K562 (cell line): Measurements from ENCODE around the gene RPP38.

Experiments used
- CSDE1 ChIP-seq, 2 experiments: fragments of 450-650 bp; IDR thresholded peaks; 2 replicates each; pipeline ENCODE4 v1.6.1; 2016; ENCODE audit warnings: mild to moderate bottlenecking in 1 of 2
- HDAC2 ChIP-seq: fragments of 450-650 bp; IDR thresholded peaks from 2 replicates; pipeline ENCODE4 v1.6.1; 2016; ENCODE audit warnings: mild to moderate bottlenecking
- MAFG ChIP-seq: fragments of 450-650 bp; conservative IDR thresholded peaks from 2 replicates; pipeline ENCODE4 v1.6.1; 2016; ENCODE audit warnings: missing genetic modification characterization, missing compliant biosample characterization
- POLR2AphosphoS2 ChIP-seq: IDR thresholded peaks from 2 replicates; pipeline ENCODE4 v1.6.1; 2012; ENCODE audit warnings: low read length, improper control_type of control experiment
- SLC30A9 ChIP-seq: fragments of 250-450 bp; sonication (Bioruptor Pico); IDR thresholded peaks from 2 replicates; pipeline ENCODE4 v1.8.0; 2022; ENCODE audit warnings: mild to moderate bottlenecking, moderate library complexity
- TAF1 ChIP-seq: IDR thresholded peaks from 2 replicates; pipeline ENCODE4 v1.6.1; 2011; ENCODE audit warnings: mild to moderate bottlenecking, low read length, moderate library complexity; ENCODE audit not compliant: insufficient read depth, control insufficient read depth, severe bottlenecking; ENCODE audit errors: extremely low read depth
- TAF15 ChIP-seq: fragments of 200-400 bp; formaldehyde crosslinking; IDR thresholded peaks from 2 replicates; pipeline ENCODE4 v1.6.1; 2017; ENCODE audit warnings: mild to moderate bottlenecking, low read depth, low read length, moderate library complexity
- TAF9B ChIP-seq: fragments of 450-650 bp; IDR thresholded peaks from 2 replicates; pipeline ENCODE4 v1.6.1; 2018; ENCODE audit warnings: mild to moderate bottlenecking; ENCODE audit not compliant: partially characterized antibody
- USF1 ChIP-seq: sonication (generic); formaldehyde crosslinking; IDR thresholded peaks from 2 replicates; pipeline ENCODE4 v1.9.0; 2022; ENCODE audit warnings: mild to moderate bottlenecking, missing genetic modification reagents
- ZNF134 ChIP-seq: fragments of 250-450 bp; sonication (Bioruptor Pico); conservative IDR thresholded peaks from 2 replicates; pipeline ENCODE4 v1.4.0; 2020
- ZZZ3 ChIP-seq: fragments of 450-650 bp; IDR thresholded peaks from 2 replicates; pipeline ENCODE4 v1.6.1; 2016; ENCODE audit warnings: antibody characterized with exemption, mild to moderate bottlenecking, moderate library complexity
- TF ChIP-seq, protein P1 (sequence below), 2 experiments: fragments of 450-650 bp in 1 of 2; sonication (generic) in 1 of 2; formaldehyde crosslinking in 1 of 2; IDR thresholded peaks in 1 of 2; conservative IDR thresholded peaks in 1 of 2; 2 replicates each; pipeline versions ENCODE4 v1.6.1 to v1.8.1; 2016 to 2023; ENCODE audit warnings: mild to moderate bottlenecking in 2 of 2, moderate library complexity in 2 of 2, inconsistent platforms in 1 of 2, missing genetic modification reagents in 1 of 2

DNA sequence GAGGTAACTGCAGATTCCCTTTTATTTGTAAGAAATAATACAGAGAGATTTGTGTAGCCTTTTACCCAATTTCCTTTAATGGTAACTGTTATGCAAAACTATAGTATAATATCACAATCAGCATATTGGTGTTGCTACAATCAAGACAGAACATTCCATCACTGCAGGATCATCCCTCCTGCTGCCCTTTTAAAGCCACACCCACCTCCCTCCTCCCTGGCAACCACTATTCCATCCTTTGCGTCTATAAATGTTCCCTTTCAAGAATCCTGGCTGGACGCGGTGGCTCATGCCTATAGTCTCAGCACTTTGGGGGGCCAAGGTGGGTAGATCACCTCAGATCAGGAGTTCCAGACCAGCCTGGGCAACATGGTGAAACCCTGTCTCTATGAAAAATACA lies 21.7 kb upstream of the RPP38 start:
- TF ChIP-seq MAFG (tag) (no peak), ZNF134 (no peak), TAF9B (no peak), HDAC2 (no peak), SLC30A9 (CRISPR knock-in tag) (no peak), TAF15 (no peak), CSDE1 (IDR thresholded peaks at IDR 0.05) (no peak), TAF1 (no peak), POLR2AphosphoS2 (no peak), ZZZ3 (no peak), USF1 (CRISPR knock-in tag) (no peak)
- TF ChIP-seq, protein P1, sequence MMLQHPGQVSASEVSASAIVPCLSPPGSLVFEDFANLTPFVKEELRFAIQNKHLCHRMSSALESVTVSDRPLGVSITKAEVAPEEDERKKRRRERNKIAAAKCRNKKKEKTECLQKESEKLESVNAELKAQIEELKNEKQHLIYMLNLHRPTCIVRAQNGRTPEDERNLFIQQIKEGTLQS (IDR thresholded peaks at IDR 0.05): no peak
- TF ChIP-seq, protein P1 (CRISPR knock-in tag; conservative IDR thresholded peaks at IDR 0.05): no peak
